Activated CD8-positive, alpha-beta T cell treated with anti-CD3 and anti-CD28 coated beads, Interleukin-2, amount 10 ng/mL, durations not matched to agents 7 days and 5 days (primary cell): ENCODE measurements around the gene HES2. TPM values are rescaled to one million over a fixed set of nuclear protein-coding genes. Genes with fewer than 3 reads are reported as not detected.
"Not testable (repeated sequence)": the region's sequence is repeated elsewhere in the genome, so short reads cannot be mapped to it uniquely, and the experiment has no call there.

Experiments
- ATAC-seq: fragments of 150-1000 bp; cut with Tn5 transposase; one replicate; pipeline ENCODE4 v1.10.0; 2021; ENCODE audit warnings: moderate library complexity
- CTCF ChIA-PET: fragments of 350-600 bp; sonication (Branson Sonifier 250); formaldehyde crosslinking; loops from one replicate; lab custom pipeline; 2021; ENCODE audit warnings: antibody characterized with exemption; lab: Charles Lee
- POLR2A ChIA-PET: fragments of 350-600 bp; sonication (Branson Sonifier 250); formaldehyde crosslinking; loops from one replicate; lab custom pipeline; 2021; ENCODE audit warnings: antibody characterized with exemption; lab: Charles Lee
- DNase-seq: peaks from one replicate; pipeline ENCODE4 v3.0.0-alpha.2; 2020
- H3K27ac Mint-ChIP-seq: one replicate; pipeline ENCODE4 v1.8.0; 2021; ENCODE audit warnings: mild to moderate bottlenecking, mixed read lengths
- H3K27me3 Mint-ChIP-seq: one replicate; pipeline ENCODE4 v1.8.0; 2021; ENCODE audit warnings: low read depth, mixed read lengths
- H3K36me3 Mint-ChIP-seq: one replicate; pipeline ENCODE4 v1.8.0; 2021; ENCODE audit warnings: low read depth, mixed read lengths
- H3K4me1 Mint-ChIP-seq: one replicate; pipeline ENCODE4 v1.8.0; 2021; ENCODE audit warnings: low read depth, mixed read lengths
- H3K4me3 Mint-ChIP-seq: one replicate; pipeline ENCODE4 v1.8.0; 2021; ENCODE audit warnings: mild to moderate bottlenecking, mixed read lengths
- H3K9me3 Mint-ChIP-seq: one replicate; pipeline ENCODE4 v1.8.0; 2022; ENCODE audit warnings: mixed read lengths; ENCODE audit not compliant: insufficient read depth
- total RNA-seq, 2 experiments: library from RNA; stranded (reverse); gene quantifications; one replicate each; pipeline ENCODE4 v1.2.3, GENCODE V29; 2021

HES2 gene
- total RNA-seq, 2 experiments from 2014 or later: 0.05 to 0.45 TPM

- H3K9me3 Mint-ChIP-seq: no peaks in the 10 kb centered on the region
- ATAC-seq (no peak), DNase-seq (no peak)
- CTCF ChIA-PET: interaction anchor here (0.8 to 4.0 kb wide), 2 partner anchors 11 to 188 kb away, joined by 3 to 22 read pairs; no protein-coding TSS in a partner anchor
- H3K4me3 Mint-ChIP-seq: no peak overlapping the region
- H3K27ac Mint-ChIP-seq: no peak overlapping the region
- no peaks in the 10 kb centered on the region for H3K4me1 Mint-ChIP-seq
- H3K27me3 Mint-ChIP-seq: peaks cover 18% of the 10 kb centered on the region
- POLR2A ChIA-PET: no interaction called here
- H3K36me3 Mint-ChIP-seq: no peaks in the 10 kb centered on the region
Observed at GRCh38 chr1:6434186-6434585, 14.5 kb upstream of the HES2 start.

DNA sequence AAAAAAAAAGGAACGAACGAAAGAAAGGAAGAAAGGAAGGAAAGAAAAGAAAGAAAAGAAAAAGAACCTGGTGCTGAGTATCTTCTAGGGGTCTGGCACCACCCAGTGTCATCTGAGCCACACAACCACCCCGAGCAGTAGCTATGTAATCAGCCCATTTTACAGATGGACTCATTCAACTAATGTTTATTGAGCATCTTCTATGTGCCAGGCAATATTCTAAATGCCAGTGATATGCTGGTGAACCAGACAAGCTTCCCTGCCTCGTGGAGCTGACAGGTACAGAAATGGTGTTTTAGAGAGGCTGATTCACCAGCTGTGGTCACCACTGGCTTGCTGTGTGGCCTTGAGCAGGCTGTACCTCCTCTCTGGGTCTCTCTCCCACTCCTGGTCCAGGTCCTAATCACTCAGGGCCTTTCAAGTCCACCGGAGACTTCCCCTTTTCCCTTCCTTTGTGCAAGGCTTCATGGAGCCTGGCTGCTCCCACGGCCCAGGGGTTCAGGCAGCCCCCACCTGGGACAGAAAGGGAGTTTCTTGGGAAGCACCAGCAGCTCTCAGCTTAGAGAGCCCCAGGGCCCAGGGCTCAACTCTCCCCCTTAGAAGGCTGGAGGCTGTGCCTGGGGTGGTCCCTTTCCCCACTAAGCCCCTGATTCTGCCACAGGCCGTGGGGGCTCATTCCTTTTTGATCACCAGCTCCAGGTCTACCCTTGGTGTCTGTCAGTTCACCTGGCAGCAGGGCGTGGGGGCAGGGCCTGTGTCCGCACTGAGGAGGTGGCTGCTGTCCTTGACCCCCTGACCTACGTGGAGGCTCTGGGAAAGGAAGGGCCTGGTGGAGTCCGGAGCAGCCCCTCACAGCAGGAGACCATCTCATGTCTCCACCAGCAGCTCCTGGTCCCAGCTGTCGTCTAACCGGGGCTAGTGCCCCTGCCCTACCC lies 12.2 kb upstream of the HES2 start:
- POLR2A ChIA-PET, H3K4me1 Mint-ChIP-seq, H3K4me3 Mint-ChIP-seq, H3K27ac Mint-ChIP-seq, ATAC-seq, H3K9me3 Mint-ChIP-seq, DNase-seq, H3K36me3 Mint-ChIP-seq: not testable (repeated sequence)
- H3K27me3 Mint-ChIP-seq: peaks cover 13% of the 10 kb centered on the region
- CTCF ChIA-PET: interaction anchor here (0.9 to 4.0 kb wide), 2 partner anchors 9 to 186 kb away, joined by 3 to 22 read pairs; no protein-coding TSS in a partner anchor

DNA sequence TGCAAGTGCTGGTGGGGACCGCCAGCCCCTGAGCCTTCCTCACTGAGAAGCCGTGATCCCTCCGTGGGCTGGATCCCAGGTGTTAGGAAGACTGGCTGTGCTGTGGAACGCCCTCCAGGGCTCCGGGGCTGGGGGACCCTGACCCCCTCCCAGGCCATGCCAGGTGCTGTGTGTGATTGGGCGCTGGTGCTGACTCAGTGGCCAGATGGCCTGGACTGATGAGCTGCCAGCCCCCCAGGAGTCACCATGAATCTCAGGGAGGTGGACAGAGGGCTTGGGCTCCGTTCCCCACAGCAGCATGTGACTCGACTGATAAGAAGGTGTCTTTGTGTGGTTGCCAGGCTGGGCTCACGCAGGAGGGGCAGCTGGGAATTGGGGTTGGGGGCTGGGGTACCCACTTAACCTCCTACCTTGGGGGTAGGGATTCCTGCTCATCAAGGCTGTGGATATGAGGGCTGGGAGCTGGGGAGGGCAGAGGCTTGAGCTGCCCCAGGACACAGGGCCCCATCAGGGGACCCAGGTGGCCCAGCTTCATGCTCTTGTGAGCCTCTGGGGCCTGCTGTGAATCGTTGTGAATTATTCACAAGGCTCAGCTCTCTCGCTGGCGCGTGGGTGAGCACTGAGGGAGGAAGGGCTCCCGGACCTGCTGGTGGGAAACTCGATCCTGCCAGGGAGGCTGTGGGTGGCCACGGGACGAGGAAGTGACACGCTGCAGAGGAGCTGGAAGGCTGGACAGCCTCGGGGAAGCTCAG lies 10.1 kb upstream of the HES2 start:
- H3K9me3 Mint-ChIP-seq, H3K27ac Mint-ChIP-seq, DNase-seq, POLR2A ChIA-PET, H3K4me1 Mint-ChIP-seq, ATAC-seq, H3K4me3 Mint-ChIP-seq, H3K36me3 Mint-ChIP-seq: not testable (repeated sequence)
- CTCF ChIA-PET: interaction anchor here (1.6 kb wide), 1 partner anchor 11 kb away, joined by 5 read pairs; no protein-coding TSS in a partner anchor
- peaks cover 21% of the 10 kb centered on the region for H3K27me3 Mint-ChIP-seq

GRCh38 chr1:6428453-6428852 lies 8.7 kb upstream of the HES2 start:
- DNase-seq, H3K4me3 Mint-ChIP-seq, ATAC-seq, H3K9me3 Mint-ChIP-seq, POLR2A ChIA-PET, H3K4me1 Mint-ChIP-seq, H3K27ac Mint-ChIP-seq, H3K36me3 Mint-ChIP-seq: not testable (repeated sequence)
- CTCF ChIA-PET: interaction anchor here (0.9 kb wide), 1 partner anchor 9 kb away, joined by 3 read pairs; no protein-coding TSS in a partner anchor
- H3K27me3 Mint-ChIP-seq: peaks cover 25% of the 10 kb centered on the region

DNA sequence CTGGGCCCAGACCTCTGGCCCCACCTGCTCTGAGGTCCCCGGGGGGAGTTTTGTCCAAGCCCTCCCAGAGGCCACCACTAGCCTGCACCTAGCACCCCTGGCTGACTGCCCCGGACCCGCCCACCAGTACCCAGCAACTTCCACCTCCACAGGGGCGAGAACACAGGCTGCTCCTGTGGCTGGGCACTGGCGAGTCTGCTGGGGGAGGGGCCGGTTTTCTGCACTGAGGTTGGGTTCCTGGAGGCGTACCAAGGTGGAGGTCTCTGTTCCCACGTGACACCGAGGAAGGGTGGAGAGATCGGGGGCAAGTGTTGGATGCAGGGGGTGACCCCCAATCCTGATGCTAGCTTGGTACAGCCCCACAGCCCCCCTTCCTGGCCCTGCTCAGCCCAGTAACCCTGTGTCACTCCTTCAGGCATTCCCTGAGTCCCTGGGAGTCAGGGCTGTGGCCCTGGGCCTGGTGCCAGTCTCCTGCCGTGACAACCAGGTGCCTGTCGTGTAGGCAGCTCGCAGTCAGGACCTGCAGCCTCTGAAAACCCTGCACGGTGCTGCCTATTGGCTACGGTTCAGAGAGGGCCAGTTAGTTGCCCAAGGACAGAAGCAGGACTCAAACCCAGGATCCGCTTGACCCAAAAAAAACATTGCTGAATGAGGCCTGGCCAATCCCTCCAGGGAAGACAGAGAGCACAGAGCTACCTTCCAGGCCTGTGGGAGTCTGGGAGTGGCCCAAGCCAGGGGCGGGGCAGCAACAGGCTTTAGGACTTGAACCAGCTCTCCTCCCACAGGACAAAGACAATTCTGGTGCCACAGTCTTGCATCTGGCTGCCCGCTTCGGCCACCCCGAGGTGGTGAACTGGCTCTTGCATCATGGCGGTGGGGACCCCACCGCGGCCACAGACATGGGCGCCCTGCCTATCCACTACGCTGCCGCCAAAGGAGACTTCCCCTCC lies 8.0 kb upstream of the HES2 start:
- no peak for ATAC-seq
- no peaks in the 10 kb centered on the region for H3K9me3 Mint-ChIP-seq
- peaks cover 7% of the 10 kb centered on the region for H3K4me1 Mint-ChIP-seq
- H3K36me3 Mint-ChIP-seq: no peaks in the 10 kb centered on the region
- no peak overlapping the region for H3K27ac Mint-ChIP-seq
- peaks cover 30% of the 10 kb centered on the region for H3K27me3 Mint-ChIP-seq
- CTCF ChIA-PET: interaction anchor here (1.6 kb wide), 1 partner anchor 181 kb away, joined by 4 read pairs; no protein-coding TSS in a partner anchor
- POLR2A ChIA-PET: no interaction called here
- DNase-seq: no peak
- H3K4me3 Mint-ChIP-seq: no peak overlapping the region

GRCh38 chr1:6426972-6427350 lies 7.2 kb upstream of the HES2 start:
- no peak overlapping the region for H3K4me3 Mint-ChIP-seq
- H3K9me3 Mint-ChIP-seq: no peaks in the 10 kb centered on the region
- peaks cover 32% of the 10 kb centered on the region for H3K27me3 Mint-ChIP-seq
- ChIA-PET POLR2A (no interaction called here), CTCF (interaction anchor here (0.9 to 1.7 kb wide), 5 partner anchors 11 to 189 kb away, joined by 3 to 13 read pairs (median 4); no protein-coding TSS in a partner anchor)
- DNase-seq: no peak
- no peak for ATAC-seq
- no peak overlapping the region for H3K27ac Mint-ChIP-seq
- H3K36me3 Mint-ChIP-seq: no peaks in the 10 kb centered on the region
- peaks cover 7% of the 10 kb centered on the region for H3K4me1 Mint-ChIP-seq

- DNase-seq (no peak), ATAC-seq (no peak)
- Mint-ChIP-seq H3K4me3 (no peak overlapping the region), H3K4me1 (peaks cover 9% of the 10 kb centered on the region), H3K27me3 (peaks cover 38% of the 10 kb centered on the region), H3K9me3 (no peaks in the 10 kb centered on the region), H3K27ac (no peak overlapping the region), H3K36me3 (no peaks in the 10 kb centered on the region)
- ChIA-PET CTCF (interaction anchor here (0.6 to 1.7 kb wide), 6 partner anchors 12 to 188 kb away, joined by 3 to 13 read pairs (median 4); no protein-coding TSS in a partner anchor), POLR2A (no interaction called here)
Observed at GRCh38 chr1:6426277-6426971, 6.7 kb upstream of the HES2 start.

DNA sequence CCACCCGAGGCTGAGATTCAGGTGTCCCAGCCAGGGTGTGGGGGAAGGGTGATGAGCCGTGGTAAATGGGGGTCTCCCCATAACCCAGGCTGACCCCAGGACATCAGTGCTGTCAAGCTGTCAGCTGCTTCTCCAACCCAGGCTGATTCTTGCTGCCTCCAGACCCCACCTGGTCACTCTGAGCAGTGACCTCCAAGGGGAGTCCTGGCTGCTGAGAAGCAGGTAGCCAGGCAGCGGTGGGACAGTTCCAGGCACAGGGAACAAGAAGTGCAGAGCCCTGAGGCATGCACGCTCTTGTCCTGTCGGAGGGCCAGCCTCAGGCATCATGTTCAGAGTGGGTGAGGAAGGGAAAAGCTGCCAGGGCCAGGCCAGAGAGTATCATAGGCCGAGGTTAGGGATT lies 5.9 kb upstream of the HES2 start:
- H3K4me1 Mint-ChIP-seq: peaks cover 15% of the 10 kb centered on the region
- DNase-seq (no peak), ATAC-seq (no peak)
- ChIA-PET CTCF (interaction anchor here (0.6 to 1.7 kb wide), 5 partner anchors 11 to 179 kb away, joined by 3 to 13 read pairs (median 4); no protein-coding TSS in a partner anchor), POLR2A (no interaction called here)
- no peak overlapping the region for H3K4me3 Mint-ChIP-seq
- no peaks in the 10 kb centered on the region for H3K36me3 Mint-ChIP-seq
- H3K27ac Mint-ChIP-seq: no peak overlapping the region
- H3K27me3 Mint-ChIP-seq: peaks cover 44% of the 10 kb centered on the region
- no peaks in the 10 kb centered on the region for H3K9me3 Mint-ChIP-seq

GRCh38 chr1:6424619-6425593 lies 5.2 kb upstream of the HES2 start, which contains the start of gene ESPN:
TSS of gene ESPN (plus strand) at chr1:6424776. CDS start at chr1:6424956, 180 bp downstream.
- POLR2A ChIA-PET: no interaction called here
- Mint-ChIP-seq H3K27me3 (peaks cover 42% of the 10 kb centered on the region), H3K27ac (no peak within 1 kb of the TSS), H3K4me1 (peaks cover 15% of the 10 kb centered on the region), H3K9me3 (no peaks in the 10 kb centered on the region), H3K36me3 (no peaks in the 10 kb centered on the region), H3K4me3 (peak within 1 kb of the TSS; percentile 34)
- no peak for DNase-seq
- CTCF ChIA-PET: interaction anchor here (0.6 to 1.7 kb wide), 3 partner anchors 13 to 77 kb away, joined by 3 to 13 read pairs (median 3); no protein-coding TSS in a partner anchor
- ATAC-seq: peak; percentile 47
